Measurements from ENCODE around the gene TKTL2. TPM values are rescaled to one million over a fixed set of nuclear protein-coding genes. Genes with fewer than 3 reads are reported as not detected.

The TKTL2 gene
- polyA plus RNA-seq (2013, experiment 1 of 2): not detected
- polyA plus RNA-seq (2013, experiment 2 of 2): not detected

DNA sequence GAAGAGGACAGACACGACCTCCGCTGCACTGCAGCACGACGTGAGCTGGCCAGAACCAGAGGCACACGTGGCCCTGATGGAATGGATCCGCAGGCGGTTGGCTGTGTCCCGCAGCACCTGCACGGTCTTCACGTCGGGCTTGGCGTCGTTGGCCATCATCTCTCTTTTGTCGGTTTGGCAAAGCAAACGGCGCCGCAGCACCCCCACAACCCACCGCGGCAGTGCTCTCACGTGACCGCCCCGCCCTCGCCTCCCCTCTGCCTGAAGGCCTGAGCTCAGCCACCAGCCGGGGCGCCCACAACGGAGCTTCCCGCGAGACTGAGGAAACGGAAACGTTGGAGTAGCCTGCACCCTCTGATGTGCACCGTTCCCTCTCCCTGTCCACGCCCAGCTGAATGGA lies at the start of gene TKTL2:
Gene TKTL2 (minus strand): TSS at position 179 of the 400 bp plus-strand sequence. CDS start 20 bp downstream, at position 159.
- Histone ChIP-seq H3K27ac (ENCODE audit: low read depth, low read length) (no peak within 1 kb of the TSS), H3K4me1 (ENCODE audit: insufficient read depth, low read length) (no peaks in the 10 kb centered on the region), H3K4me3 (ENCODE audit: low read length) (no peak within 1 kb of the TSS), H3K9ac (ENCODE audit: low read depth, low read length) (no peak within 1 kb of the TSS), H3K27me3 (ENCODE audit: insufficient read depth, low read length) (no peaks in the 10 kb centered on the region), H3K9me3 (ENCODE audit: insufficient read depth, low read depth, low read length) (no peaks in the 10 kb centered on the region), H3K36me3 (ENCODE audit: insufficient read depth, low read length) (no peaks in the 10 kb centered on the region)
- WGBS: 93% methylated on average over 32 of the region's 32 CpGs

DNA sequence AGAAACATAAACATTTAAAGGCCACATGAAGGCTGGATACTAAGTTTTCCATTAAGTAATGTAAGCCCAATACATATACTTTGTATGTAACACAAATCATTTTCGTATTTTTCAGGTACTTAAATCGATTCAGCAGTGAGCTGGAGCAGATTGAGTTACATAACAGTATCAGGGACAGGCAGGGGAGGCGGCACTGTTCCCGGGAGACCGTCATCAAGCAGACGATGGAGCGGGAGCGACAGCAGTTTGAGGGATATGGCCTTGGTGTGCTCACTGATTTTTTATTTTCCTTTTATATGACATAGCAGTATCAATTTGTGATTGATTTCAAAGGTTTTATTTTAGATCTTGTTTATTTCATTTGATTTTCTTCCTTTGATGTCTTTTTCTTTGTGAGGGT lies 41.6 kb upstream of the TKTL2 start:
- H3K36me3 ChIP-seq (ENCODE audit: insufficient read depth, low read length): peaks cover 100% of the 10 kb centered on the region
- no peaks in the 10 kb centered on the region for H3K9me3 ChIP-seq (ENCODE audit: insufficient read depth, low read depth, low read length)
- WGBS: 99% methylated on average over 8 of the region's 8 CpGs
- no peak overlapping the region for H3K27ac ChIP-seq (ENCODE audit: low read depth, low read length)
- no peak overlapping the region for H3K9ac ChIP-seq (ENCODE audit: low read depth, low read length)
- H3K27me3 ChIP-seq (ENCODE audit: insufficient read depth, low read length): no peaks in the 10 kb centered on the region
- no peaks in the 10 kb centered on the region for H3K4me1 ChIP-seq (ENCODE audit: insufficient read depth, low read length)
- no peak overlapping the region for H3K4me3 ChIP-seq (ENCODE audit: low read length)

DNA sequence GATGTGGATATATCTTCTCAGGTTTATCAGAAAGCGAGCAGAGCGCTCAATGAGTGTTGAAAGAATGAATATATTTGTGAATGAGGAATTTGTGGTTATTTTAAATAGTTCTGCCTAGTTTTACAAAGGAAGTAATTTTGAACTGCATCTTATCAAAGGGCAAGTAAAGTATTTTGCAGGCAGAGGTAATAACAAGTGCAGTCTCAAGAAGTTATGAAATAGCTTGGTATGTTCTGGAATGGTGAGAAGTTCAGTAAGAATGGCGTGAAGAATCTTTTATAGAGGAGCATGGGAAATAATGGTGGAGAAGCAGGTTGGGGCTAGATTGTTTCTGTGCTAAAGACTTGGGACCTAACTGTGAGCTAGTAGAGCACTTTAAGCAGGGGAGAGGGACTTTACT lies 31.8 kb upstream of the TKTL2 start:
- no peak overlapping the region for H3K27ac ChIP-seq (ENCODE audit: low read depth, low read length)
- H3K4me1 ChIP-seq (ENCODE audit: insufficient read depth, low read length): no peaks in the 10 kb centered on the region
- no peak overlapping the region for H3K9ac ChIP-seq (ENCODE audit: low read depth, low read length)
- peaks cover 36% of the 10 kb centered on the region for H3K36me3 ChIP-seq (ENCODE audit: insufficient read depth, low read length)
- no peaks in the 10 kb centered on the region for H3K27me3 ChIP-seq (ENCODE audit: insufficient read depth, low read length)
- H3K4me3 ChIP-seq (ENCODE audit: low read length): no peak overlapping the region
- no peaks in the 10 kb centered on the region for H3K9me3 ChIP-seq (ENCODE audit: insufficient read depth, low read depth, low read length)
- 96% methylated on average over 3 of the region's 3 CpGs for WGBS

GRCh38 chr4:163500586-163500985 lies 27.0 kb upstream of the TKTL2 start:
- Histone ChIP-seq H3K36me3 (ENCODE audit: insufficient read depth, low read length) (peaks cover 14% of the 10 kb centered on the region), H3K4me1 (ENCODE audit: insufficient read depth, low read length) (peaks cover 10% of the 10 kb centered on the region; the same call in 1 of the 2 replicates), H3K27me3 (ENCODE audit: insufficient read depth, low read length) (no peaks in the 10 kb centered on the region), H3K9ac (ENCODE audit: low read depth, low read length) (no peak overlapping the region), H3K4me3 (ENCODE audit: low read length) (no peak overlapping the region), H3K9me3 (ENCODE audit: insufficient read depth, low read depth, low read length) (no peaks in the 10 kb centered on the region), H3K27ac (ENCODE audit: low read depth, low read length) (no peak overlapping the region)
- 100% methylated on average over 1 of the region's 1 CpG for WGBS

- Histone ChIP-seq H3K27ac (ENCODE audit: low read depth, low read length) (no peak overlapping the region), H3K36me3 (ENCODE audit: insufficient read depth, low read length) (peaks cover 14% of the 10 kb centered on the region)
Measured at GRCh38 chr4:163495900-163496299, 22.3 kb upstream of the TKTL2 start.

DNA sequence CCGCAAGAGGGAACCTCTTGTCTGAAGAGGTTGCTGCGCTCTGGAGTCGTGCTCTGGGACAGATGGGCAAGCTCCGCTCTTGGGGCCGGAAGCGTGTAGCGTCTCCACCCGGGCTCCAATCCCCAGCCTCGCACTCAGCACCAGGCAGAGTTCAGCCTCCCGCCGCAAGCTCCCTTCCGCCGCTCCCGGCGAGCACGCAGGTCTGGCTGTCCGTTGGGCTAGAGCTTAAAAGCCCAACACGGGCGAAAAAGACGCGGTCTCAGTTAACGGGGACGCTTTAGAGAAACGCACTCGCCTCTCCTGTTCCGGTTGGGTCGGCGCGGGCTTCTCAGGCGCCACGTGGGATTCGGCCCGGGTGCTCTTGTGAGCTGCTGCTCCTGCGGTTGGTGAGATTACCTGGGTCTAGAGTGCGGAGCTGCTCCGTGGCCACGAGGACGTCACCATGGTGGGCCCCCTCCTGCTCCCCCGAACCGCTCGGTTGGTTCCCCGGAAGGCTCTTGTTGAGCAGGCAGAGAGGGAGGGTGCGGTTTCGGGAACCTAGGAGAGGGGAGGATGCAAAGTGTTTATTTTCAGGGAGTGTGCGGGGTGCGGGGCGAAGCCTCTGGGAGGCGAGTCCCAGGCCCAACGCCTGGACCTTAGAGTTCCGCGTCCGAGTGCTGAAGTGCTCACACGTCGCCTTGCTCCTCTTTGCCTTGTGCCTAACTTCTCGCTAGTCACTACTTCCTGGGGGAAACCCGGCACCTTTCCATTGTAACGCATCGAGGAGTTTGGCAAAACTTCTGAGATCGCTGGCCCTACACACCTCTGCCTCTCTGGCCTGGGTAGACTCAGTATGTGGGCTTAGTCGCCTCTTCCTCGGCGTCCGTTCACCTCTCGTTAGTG lies 21.0 kb upstream of the TKTL2 start, which contains the start of gene TMA16:
Gene TMA16 (plus strand): TSS at position 331 of the 882 bp plus-strand sequence. CDS start 112 bp downstream, at position 443.
- Histone ChIP-seq H3K36me3 (ENCODE audit: insufficient read depth, low read length) (peaks cover 14% of the 10 kb centered on the region), H3K27me3 (ENCODE audit: insufficient read depth, low read length) (no peaks in the 10 kb centered on the region), H3K4me3 (ENCODE audit: low read length) (peak within 1 kb of the TSS; percentile 89), H3K4me1 (ENCODE audit: insufficient read depth, low read length) (peaks cover 10% of the 10 kb centered on the region; the same call in 1 of the 2 replicates), H3K9ac (ENCODE audit: low read depth, low read length) (peak within 1 kb of the TSS; percentile 99), H3K27ac (ENCODE audit: low read depth, low read length) (peak within 1 kb of the TSS; percentile 98), H3K9me3 (ENCODE audit: insufficient read depth, low read depth, low read length) (no peaks in the 10 kb centered on the region)
- under 1% methylated on average over 64 of the region's 64 CpGs for WGBS

More at GRCh38 chr4:163495900-163496299, 22.3 kb upstream of the TKTL2 start:
- peaks cover 10% of the 10 kb centered on the region; the same call in 1 of the 2 replicates for H3K4me1 ChIP-seq (ENCODE audit: insufficient read depth, low read length)
- H3K27me3 ChIP-seq (ENCODE audit: insufficient read depth, low read length): no peaks in the 10 kb centered on the region
- H3K9me3 ChIP-seq (ENCODE audit: insufficient read depth, low read depth, low read length): no peaks in the 10 kb centered on the region
- peak overlapping the region; percentile 89 for H3K4me3 ChIP-seq (ENCODE audit: low read length)
- peak overlapping the region; percentile 99 for H3K9ac ChIP-seq (ENCODE audit: low read depth, low read length)
- 35% methylated on average over 1 of the region's 1 CpG for WGBS

DNA sequence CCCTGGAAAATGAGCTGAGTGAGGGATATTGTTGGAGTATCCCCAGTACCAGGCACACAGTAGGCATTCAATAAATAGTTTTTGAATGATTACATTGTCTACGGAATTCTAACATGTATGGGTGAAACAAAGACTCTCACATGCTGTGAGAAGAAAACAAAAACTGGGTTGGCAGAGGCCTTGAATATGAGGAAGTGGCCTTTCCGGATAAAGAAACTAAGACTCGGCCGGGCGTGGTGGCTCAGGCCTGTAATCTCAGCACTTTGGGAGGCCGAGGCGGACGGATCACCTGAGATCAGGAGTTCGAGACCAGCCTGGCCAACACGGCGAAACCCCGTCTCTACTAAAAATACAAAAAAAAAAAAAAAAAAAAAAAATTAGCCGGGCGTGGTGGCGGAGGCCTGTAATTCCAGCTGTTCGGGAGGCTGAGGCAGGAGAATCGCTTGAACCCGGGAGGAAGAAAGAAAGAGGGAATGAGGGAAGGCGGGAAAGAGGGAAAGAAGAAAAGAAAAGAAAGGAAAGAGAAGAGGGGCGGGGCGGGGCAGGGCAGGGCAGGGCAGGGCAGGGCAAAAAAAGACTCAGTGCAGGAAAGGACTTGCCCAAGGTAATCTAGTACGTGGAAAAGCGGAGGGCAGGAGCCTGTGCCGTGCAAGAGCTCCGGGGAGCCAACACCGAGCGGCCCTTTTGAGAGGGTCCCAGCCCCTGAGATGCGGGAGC lies 20.2 kb upstream of the TKTL2 start:
- H3K9ac ChIP-seq (ENCODE audit: low read depth, low read length): peak overlapping the region; percentile 99
- 55% methylated on average over 24 of the region's 28 CpGs for WGBS
- H3K36me3 ChIP-seq (ENCODE audit: insufficient read depth, low read length): peaks cover 14% of the 10 kb centered on the region
- H3K27me3 ChIP-seq (ENCODE audit: insufficient read depth, low read length): no peaks in the 10 kb centered on the region
- peak overlapping the region; percentile 98 for H3K27ac ChIP-seq (ENCODE audit: low read depth, low read length)
- H3K4me3 ChIP-seq (ENCODE audit: low read length): peak overlapping the region; percentile 89
- H3K9me3 ChIP-seq (ENCODE audit: insufficient read depth, low read depth, low read length): no peaks in the 10 kb centered on the region
- peaks cover 7% of the 10 kb centered on the region; the same call in 1 of the 2 replicates for H3K4me1 ChIP-seq (ENCODE audit: insufficient read depth, low read length)

DNA sequence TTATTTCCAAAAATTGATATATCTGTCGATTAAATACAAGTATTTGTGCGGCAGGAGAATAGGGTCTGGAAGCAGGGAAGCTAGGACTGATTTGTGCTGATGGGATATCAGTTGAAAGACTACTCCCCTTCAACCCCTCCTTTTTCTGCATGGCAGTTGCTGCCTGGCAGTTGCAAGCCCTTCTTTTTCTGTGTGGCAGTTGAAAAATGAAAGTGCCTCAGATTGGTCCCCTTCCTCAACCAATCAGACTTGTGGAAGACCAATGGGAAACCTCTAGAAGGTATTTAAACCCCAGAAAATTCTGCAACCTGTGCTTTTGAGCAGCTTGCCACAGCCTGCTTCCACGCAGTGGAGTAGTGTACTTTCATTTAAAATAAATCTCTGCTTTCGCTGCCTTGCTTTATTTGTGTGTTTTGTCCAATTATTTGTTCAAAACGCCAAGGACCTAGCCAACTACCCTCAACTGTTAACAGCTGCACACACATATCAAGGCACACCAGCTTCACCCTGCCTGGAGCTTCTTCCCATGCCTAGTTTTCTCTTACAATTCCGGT lies 19.5 kb upstream of the TKTL2 start:
- Histone ChIP-seq H3K9ac (ENCODE audit: low read depth, low read length) (no peak overlapping the region), H3K9me3 (ENCODE audit: insufficient read depth, low read depth, low read length) (no peaks in the 10 kb centered on the region), H3K36me3 (ENCODE audit: insufficient read depth, low read length) (peaks cover 14% of the 10 kb centered on the region), H3K27me3 (ENCODE audit: insufficient read depth, low read length) (no peaks in the 10 kb centered on the region), H3K4me1 (ENCODE audit: insufficient read depth, low read length) (peaks cover 7% of the 10 kb centered on the region; the same call in 1 of the 2 replicates), H3K27ac (ENCODE audit: low read depth, low read length) (no peak overlapping the region), H3K4me3 (ENCODE audit: low read length) (no peak overlapping the region)
- WGBS: 98% methylated on average over 4 of the region's 6 CpGs

DNA sequence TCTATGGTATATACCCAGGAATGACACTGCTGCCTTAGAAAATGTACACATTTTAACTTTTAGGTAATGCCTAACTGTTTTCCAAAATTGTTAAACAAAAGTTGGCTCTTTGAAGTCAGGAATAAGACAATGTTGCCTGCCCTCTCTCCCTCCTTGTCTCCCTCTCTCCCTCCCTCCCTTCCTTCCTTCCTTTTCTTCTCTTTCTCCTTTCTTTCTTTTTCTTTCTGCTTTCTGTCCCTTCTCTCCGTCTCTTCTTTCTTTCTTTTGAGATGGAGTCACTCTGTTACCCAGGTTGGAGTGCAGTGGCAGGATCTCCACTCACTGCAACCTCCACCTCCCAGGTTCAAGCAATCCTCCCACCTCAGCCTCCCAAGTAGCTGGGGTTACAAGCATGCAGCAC lies 16.4 kb upstream of the TKTL2 start:
- Histone ChIP-seq H3K4me1 (ENCODE audit: insufficient read depth, low read length) (peaks cover 4% of the 10 kb centered on the region; the same call in 1 of the 2 replicates), H3K36me3 (ENCODE audit: insufficient read depth, low read length) (no peaks in the 10 kb centered on the region), H3K27ac (ENCODE audit: low read depth, low read length) (no peak overlapping the region), H3K4me3 (ENCODE audit: low read length) (no peak overlapping the region), H3K9ac (ENCODE audit: low read depth, low read length) (no peak overlapping the region), H3K9me3 (ENCODE audit: insufficient read depth, low read depth, low read length) (no peaks in the 10 kb centered on the region), H3K27me3 (ENCODE audit: insufficient read depth, low read length) (no peaks in the 10 kb centered on the region)
- WGBS: 96% methylated on average over 1 of the region's 1 CpG

DNA sequence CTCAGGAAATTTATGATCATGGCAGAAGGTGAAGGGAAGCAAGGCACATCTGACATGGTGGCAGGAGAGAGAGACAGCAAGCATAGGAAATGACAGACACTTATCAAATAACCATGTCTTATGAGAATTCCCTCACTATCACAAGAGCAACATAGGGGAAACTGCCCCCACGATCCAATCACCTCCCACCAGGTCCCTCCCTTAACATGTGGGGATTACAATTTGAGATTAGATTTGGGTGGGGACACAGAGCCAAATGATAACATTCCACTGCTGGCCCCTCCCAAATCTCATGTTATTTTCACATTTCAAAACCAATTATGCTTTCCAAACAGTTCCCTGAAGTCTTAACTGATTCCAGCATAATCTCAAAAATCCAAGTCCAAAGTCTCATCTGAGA lies 12.8 kb upstream of the TKTL2 start:
- 88% methylated on average over 1 of the region's 1 CpG for WGBS
- H3K27ac ChIP-seq (ENCODE audit: low read depth, low read length): no peak overlapping the region
- H3K9ac ChIP-seq (ENCODE audit: low read depth, low read length): no peak overlapping the region
- H3K36me3 ChIP-seq (ENCODE audit: insufficient read depth, low read length): no peaks in the 10 kb centered on the region
- H3K27me3 ChIP-seq (ENCODE audit: insufficient read depth, low read length): no peaks in the 10 kb centered on the region
- no peak overlapping the region for H3K4me3 ChIP-seq (ENCODE audit: low read length)
- no peaks in the 10 kb centered on the region for H3K9me3 ChIP-seq (ENCODE audit: insufficient read depth, low read depth, low read length)
- H3K4me1 ChIP-seq (ENCODE audit: insufficient read depth, low read length): peaks cover 4% of the 10 kb centered on the region; the same call in 1 of the 2 replicates

Data from HUES64 (cell line).